ENCODE data around the gene TAP1.

The TAP1 gene

DNA sequence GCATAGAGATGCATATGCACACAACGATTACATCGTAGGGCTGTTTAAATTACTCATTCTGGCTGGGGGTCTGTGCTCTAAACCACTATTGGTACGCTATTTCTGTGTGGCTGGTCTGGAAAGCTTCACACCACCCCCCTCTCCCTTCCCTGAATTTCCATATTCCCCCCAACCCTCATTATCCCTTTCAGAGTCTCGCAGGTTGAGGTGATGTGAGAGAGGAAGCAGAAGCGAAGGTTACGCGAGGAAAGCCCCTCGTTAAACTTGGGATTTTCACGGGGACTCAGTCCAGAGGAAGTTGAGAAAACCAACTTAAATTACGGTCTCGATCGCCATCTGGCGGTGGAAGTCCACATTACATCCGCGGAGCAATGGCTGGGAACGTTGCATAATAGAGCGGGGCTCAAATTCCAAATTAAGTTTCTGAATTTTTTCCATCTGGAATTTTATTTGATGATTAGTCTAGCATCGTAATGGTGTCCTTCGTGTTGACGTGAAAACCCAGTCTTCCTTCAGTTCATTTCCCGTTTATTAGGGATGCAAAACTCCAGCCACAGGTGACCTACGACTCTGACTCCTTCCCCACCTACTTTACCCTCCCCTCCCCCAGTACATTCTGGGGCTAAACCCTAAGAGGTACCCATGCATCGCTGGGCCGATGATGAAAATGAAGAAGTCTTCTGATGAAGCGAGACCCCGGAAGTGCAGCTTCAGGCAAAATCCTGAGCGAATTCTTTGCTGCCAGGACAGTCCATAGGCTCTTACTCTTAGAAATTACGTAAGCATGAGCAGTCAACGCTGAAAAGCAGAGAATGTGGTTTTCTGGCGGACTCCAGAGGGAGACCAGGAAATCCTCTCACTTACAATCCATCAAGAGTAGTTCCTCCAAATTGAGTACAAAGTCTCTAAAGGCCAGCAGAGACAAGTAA lies 56.4 kb downstream of the TAP1 start (continued):
- TF ChIP-seq, protein P1, sequence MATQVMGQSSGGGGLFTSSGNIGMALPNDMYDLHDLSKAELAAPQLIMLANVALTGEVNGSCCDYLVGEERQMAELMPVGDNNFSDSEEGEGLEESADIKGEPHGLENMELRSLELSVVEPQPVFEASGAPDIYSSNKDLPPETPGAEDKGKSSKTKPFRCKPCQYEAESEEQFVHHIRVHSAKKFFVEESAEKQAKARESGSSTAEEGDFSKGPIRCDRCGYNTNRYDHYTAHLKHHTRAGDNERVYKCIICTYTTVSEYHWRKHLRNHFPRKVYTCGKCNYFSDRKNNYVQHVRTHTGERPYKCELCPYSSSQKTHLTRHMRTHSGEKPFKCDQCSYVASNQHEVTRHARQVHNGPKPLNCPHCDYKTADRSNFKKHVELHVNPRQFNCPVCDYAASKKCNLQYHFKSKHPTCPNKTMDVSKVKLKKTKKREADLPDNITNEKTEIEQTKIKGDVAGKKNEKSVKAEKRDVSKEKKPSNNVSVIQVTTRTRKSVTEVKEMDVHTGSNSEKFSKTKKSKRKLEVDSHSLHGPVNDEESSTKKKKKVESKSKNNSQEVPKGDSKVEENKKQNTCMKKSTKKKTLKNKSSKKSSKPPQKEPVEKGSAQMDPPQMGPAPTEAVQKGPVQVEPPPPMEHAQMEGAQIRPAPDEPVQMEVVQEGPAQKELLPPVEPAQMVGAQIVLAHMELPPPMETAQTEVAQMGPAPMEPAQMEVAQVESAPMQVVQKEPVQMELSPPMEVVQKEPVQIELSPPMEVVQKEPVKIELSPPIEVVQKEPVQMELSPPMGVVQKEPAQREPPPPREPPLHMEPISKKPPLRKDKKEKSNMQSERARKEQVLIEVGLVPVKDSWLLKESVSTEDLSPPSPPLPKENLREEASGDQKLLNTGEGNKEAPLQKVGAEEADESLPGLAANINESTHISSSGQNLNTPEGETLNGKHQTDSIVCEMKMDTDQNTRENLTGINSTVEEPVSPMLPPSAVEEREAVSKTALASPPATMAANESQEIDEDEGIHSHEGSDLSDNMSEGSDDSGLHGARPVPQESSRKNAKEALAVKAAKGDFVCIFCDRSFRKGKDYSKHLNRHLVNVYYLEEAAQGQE (tag by site-specific recombination; IDR thresholded peaks at IDR 0.05): no peak
- TF ChIP-seq ZNF391 (tag by site-specific recombination; IDR thresholded peaks at IDR 0.05; ENCODE audit: borderline replicate concordance, low read depth) (no peak), ZNF211 (tag by site-specific recombination; IDR thresholded peaks at IDR 0.05; ENCODE audit: low read depth) (no peak), ZNF776 (tag by site-specific recombination; IDR thresholded peaks at IDR 0.05; ENCODE audit: borderline replicate concordance) (no peak), ZNF792 (tag by site-specific recombination; IDR thresholded peaks at IDR 0.05) (no peak), ZBTB17 (tag by site-specific recombination; IDR thresholded peaks at IDR 0.05) (0 out of 2 replicates have a peak, but pooled peaks have one; percentile 43), ZNF23 (tag by site-specific recombination; IDR thresholded peaks at IDR 0.05; ENCODE audit: borderline replicate concordance) (no peak), ZNF121 (tag by site-specific recombination; IDR thresholded peaks at IDR 0.05) (no peak), ZNF266 (tag by site-specific recombination; IDR thresholded peaks at IDR 0.05; ENCODE audit: low read depth) (no peak), ZNF341 (tag by site-specific recombination; IDR thresholded peaks at IDR 0.05; ENCODE audit: low read depth) (peak; percentile 68), KLF8 (tag by site-specific recombination; IDR thresholded peaks at IDR 0.05) (no peak), ZNF639 (tag by site-specific recombination; IDR thresholded peaks at IDR 0.05) (no peak), ZNF433 (tag by site-specific recombination; IDR thresholded peaks at IDR 0.05; ENCODE audit: low read depth) (no peak), ZNF354C (tag by site-specific recombination; IDR thresholded peaks at IDR 0.05; ENCODE audit: borderline replicate concordance, low read depth) (no peak), ZBTB8A (tag by site-specific recombination; IDR thresholded peaks at IDR 0.05) (no peak), ZNF660 (tag by site-specific recombination; IDR thresholded peaks at IDR 0.05) (no peak; the same call in 1 of the 2 replicates), SP2 (tag by site-specific recombination; IDR thresholded peaks at IDR 0.05) (no peak), ZNF416 (tag by site-specific recombination; IDR thresholded peaks at IDR 0.05) (no peak), ZNF37A (tag by site-specific recombination; IDR thresholded peaks at IDR 0.05) (no peak), ZNF843 (tag by site-specific recombination; IDR thresholded peaks at IDR 0.05) (no peak)
- TF ChIP-seq, protein P2, sequence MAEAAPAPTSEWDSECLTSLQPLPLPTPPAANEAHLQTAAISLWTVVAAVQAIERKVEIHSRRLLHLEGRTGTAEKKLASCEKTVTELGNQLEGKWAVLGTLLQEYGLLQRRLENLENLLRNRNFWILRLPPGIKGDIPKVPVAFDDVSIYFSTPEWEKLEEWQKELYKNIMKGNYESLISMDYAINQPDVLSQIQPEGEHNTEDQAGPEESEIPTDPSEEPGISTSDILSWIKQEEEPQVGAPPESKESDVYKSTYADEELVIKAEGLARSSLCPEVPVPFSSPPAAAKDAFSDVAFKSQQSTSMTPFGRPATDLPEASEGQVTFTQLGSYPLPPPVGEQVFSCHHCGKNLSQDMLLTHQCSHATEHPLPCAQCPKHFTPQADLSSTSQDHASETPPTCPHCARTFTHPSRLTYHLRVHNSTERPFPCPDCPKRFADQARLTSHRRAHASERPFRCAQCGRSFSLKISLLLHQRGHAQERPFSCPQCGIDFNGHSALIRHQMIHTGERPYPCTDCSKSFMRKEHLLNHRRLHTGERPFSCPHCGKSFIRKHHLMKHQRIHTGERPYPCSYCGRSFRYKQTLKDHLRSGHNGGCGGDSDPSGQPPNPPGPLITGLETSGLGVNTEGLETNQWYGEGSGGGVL (tag by site-specific recombination; IDR thresholded peaks at IDR 0.05): no peak
- TF ChIP-seq, protein P3, sequence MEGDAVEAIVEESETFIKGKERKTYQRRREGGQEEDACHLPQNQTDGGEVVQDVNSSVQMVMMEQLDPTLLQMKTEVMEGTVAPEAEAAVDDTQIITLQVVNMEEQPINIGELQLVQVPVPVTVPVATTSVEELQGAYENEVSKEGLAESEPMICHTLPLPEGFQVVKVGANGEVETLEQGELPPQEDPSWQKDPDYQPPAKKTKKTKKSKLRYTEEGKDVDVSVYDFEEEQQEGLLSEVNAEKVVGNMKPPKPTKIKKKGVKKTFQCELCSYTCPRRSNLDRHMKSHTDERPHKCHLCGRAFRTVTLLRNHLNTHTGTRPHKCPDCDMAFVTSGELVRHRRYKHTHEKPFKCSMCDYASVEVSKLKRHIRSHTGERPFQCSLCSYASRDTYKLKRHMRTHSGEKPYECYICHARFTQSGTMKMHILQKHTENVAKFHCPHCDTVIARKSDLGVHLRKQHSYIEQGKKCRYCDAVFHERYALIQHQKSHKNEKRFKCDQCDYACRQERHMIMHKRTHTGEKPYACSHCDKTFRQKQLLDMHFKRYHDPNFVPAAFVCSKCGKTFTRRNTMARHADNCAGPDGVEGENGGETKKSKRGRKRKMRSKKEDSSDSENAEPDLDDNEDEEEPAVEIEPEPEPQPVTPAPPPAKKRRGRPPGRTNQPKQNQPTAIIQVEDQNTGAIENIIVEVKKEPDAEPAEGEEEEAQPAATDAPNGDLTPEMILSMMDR (tag by site-specific recombination; IDR thresholded peaks at IDR 0.05): peak; percentile 72
- TF ChIP-seq, protein P4, sequence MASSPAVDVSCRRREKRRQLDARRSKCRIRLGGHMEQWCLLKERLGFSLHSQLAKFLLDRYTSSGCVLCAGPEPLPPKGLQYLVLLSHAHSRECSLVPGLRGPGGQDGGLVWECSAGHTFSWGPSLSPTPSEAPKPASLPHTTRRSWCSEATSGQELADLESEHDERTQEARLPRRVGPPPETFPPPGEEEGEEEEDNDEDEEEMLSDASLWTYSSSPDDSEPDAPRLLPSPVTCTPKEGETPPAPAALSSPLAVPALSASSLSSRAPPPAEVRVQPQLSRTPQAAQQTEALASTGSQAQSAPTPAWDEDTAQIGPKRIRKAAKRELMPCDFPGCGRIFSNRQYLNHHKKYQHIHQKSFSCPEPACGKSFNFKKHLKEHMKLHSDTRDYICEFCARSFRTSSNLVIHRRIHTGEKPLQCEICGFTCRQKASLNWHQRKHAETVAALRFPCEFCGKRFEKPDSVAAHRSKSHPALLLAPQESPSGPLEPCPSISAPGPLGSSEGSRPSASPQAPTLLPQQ (tag by site-specific recombination; IDR thresholded peaks at IDR 0.05): 0 out of 2 replicates have a peak, but pooled peaks have one; percentile 16
